AG04449 (cell line): ENCODE measurements around the gene ACAA1.

ENCODE experiments used
- CTCF ChIA-PET: fragments of 350-600 bp; formaldehyde crosslinking; extraction: SDS; loops from one replicate; lab custom pipeline; 2021; ENCODE audit warnings: antibody characterized with exemption; lab: Yijun Ruan, JAX
- POLR2A ChIA-PET: fragments of 400-600, 350-600 bp; formaldehyde crosslinking; extraction: SDS; loops from one replicate; lab custom pipeline; 2020; ENCODE audit warnings: antibody characterized with exemption, inconsistent platforms; lab: Yijun Ruan, JAX
- DNase-seq: peaks from one replicate; pipeline ENCODE4 v3.0.0-alpha.2; 2010; ENCODE audit warnings: low read depth, low spot score
- H3K4me3 ChIP-seq: 2 replicates; pipeline ENCODE4 v1.5.1; 2011; ENCODE audit warnings: low read depth, mild to moderate bottlenecking, control low read depth, low read length
- CTCF ChIP-seq: IDR thresholded peaks from one replicate; pipeline ENCODE4 v1.5.1; 2011; ENCODE audit warnings: mild to moderate bottlenecking, moderate library complexity, low read length, control low read depth, inconsistent platforms; ENCODE audit not compliant: insufficient read depth; ENCODE audit errors: missing control alignments

Gene ACAA1

DNA sequence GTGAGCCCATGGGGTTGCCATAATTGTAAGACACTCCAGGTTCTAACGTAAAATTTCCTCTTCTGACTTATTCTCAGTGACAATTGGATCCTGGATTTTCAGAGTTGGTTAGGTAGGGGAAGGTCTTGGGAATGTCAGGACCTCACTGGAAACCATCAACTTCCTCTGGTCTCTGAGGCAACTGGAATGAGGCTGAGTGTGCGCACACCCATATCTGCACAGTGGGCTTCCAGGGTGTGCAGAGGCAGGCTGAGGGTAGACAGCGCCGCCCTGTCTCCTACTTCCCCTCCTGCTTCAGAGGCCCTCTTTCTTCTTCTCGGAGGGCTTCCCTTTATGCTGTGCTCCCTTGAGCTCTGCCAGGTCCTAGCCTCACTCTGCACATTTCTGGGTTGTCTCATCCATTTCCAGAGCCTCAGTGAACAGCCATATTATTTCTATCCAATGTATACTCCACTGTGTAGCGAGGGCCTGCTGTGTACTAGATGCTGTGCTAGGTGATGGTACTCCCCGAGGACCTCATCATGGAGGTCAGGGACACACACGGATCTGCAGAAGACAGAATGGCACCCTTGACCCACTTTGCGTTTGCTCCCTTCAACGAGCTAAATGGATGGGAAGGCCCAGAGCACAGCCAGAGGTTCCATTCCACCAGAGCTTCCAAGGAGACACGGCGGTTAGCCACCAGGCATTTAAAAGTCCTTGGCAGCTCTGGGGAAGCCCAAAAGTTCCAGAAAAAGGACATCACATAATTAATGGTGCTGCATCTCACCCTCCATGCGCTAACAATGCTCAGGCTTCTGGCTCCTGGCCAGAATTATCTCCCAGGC is 18.3 kb downstream of the ACAA1 start:
- CTCF ChIA-PET: interaction anchor here (1.1 to 6.1 kb wide), 14 partner anchors 10 to 377 kb away, joined by 3 to 51 read pairs (median 7); partner anchors contain the start of genes ACAA1, EXOG and XYLB
- TF ChIP-seq CTCF: no peak
- DNase-seq: no peak
- no peak overlapping the region for H3K4me3 ChIP-seq
- POLR2A ChIA-PET: interaction anchor here (1.1 kb wide), 1 partner anchor 18 kb away, joined by 3 read pairs; the partner anchor contains the start of gene ACAA1

DNA sequence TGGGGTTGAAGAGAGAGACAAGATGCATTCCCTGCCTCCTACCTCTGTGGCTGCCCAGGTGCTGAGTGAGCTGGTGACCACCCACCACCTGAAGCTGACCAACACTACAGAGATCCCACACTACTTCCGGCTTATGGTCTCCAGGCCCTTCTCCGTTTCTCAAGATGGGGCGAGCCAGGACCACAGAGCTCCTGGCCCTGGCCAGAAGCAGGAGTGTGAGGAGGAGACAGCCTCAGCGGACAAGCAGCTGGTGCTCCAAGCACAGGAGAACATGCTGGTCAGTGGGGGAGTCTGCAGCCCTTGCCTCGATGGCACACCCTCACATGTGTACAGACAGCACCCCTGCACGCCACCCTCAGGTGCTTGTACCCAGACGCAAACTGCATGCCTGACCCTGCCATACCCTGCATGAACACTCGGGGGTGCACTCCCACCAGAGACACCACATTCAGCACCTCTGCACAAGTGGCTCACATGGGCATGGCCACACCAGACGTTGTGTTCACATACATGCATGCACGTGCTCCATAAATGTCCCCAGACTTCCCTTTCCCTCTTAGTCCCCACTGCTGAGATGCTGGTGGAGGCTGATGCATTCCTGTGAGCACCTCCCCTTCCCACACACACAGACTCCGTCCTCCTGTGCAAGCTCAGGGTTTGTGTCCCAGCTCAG is 19.0 kb downstream of the ACAA1 start:
- ChIA-PET POLR2A (interaction anchor here (1.1 kb wide), 1 partner anchor 19 kb away, joined by 3 read pairs; the partner anchor contains the start of gene ACAA1), CTCF (interaction anchor here (1.0 to 6.1 kb wide), 14 partner anchors 10 to 378 kb away, joined by 3 to 51 read pairs (median 6); partner anchors contain the start of genes EXOG and XYLB)
- no peak overlapping the region for H3K4me3 ChIP-seq
- no peak for DNase-seq
- peak; percentile 84 for TF ChIP-seq CTCF

DNA sequence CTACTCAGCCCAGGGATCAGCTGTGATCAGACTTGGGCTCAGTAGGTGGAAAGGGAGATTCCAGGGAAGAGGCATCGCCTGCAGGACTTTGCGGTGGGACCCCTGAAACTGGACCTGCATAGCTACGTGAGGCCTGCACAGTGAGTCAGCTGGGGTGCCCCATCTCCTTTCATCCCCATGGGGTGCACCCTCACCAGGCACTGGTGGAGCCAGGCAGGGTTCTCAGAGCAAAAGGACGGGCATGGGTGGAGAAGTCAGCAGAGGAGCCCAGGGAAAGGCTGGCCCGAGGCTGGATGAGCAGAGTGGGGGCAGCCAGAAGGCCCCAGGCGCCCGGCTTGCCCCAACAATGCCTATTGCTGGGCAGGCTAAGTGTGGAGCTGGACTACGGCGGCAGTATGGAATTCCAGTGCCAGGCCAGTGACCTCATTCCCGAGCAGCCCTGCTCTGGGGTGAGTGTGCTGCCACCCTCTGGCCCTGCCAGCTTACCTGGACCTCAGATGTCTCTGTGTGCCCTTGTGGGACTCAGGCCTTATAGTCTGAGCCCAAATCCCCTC is 19.7 kb downstream of the ACAA1 start:
- ChIA-PET CTCF (interaction anchor here (1.0 to 6.1 kb wide), 12 partner anchors 9 to 378 kb away, joined by 3 to 51 read pairs (median 8); partner anchors contain the start of genes EXOG and XYLB), POLR2A (no interaction called here)
- DNase-seq: no peak
- H3K4me3 ChIP-seq: no peak overlapping the region
- TF ChIP-seq CTCF: no peak

DNA sequence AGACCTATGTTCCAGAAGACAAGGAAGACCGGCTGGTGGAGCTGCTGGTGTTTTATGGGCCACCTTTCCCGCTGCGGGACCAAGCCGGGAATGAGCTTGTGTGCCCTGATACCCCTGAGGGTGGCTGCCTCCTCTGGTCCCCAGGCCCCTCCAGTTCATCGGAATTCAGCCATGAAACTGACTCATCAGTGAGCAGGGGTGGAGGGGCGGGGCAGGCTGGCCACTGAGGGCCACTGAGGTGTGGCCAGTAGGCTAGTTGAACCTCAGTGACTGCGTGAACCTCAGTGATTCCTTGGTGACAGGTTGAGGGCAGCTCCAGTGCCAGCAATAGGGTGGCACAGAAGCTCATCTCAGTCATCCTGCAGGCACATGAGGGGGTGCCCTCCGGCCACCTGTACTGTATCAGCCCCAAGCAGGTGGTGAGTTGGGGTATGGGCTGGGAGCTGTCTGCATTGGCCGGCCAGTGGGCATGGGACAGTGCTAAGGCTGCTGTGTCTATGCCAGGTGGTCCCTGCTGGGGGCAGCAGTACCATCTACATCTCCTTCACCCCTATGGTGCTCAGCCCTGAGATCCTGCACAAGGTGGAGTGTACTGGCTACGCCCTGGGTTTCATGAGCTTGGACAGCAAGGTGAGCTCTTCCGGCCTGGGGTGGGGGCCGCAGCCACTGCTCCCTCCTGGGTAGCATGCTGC is 20.3 kb downstream of the ACAA1 start:
- DNase-seq: no peak
- POLR2A ChIA-PET: interaction anchor here (0.7 kb wide), 1 partner anchor 20 kb away, joined by 3 read pairs; the partner anchor contains the start of gene ACAA1
- CTCF ChIA-PET: interaction anchor here (1.0 to 6.1 kb wide), 9 partner anchors 9 to 364 kb away, joined by 3 to 51 read pairs (median 21); partner anchors contain the start of gene XYLB
- TF ChIP-seq CTCF: no peak
- H3K4me3 ChIP-seq: no peak overlapping the region

GRCh38 chr3:38115645-38116427 is 21.1 kb downstream of the ACAA1 start:
- POLR2A ChIA-PET: interaction anchor here (0.7 kb wide), 1 partner anchor 21 kb away, joined by 3 read pairs; the partner anchor contains the start of gene ACAA1

More at GRCh38 chr3:38115645-38116427, 21.1 kb downstream of the ACAA1 start:
- no peak for TF ChIP-seq CTCF
- DNase-seq: no peak
- H3K4me3 ChIP-seq: no peak overlapping the region
- CTCF ChIA-PET: interaction anchor here (3.4 to 6.1 kb wide), 6 partner anchors 8 to 365 kb away, joined by 11 to 51 read pairs (median 27); partner anchors contain the start of gene XYLB
